Measurements from ENCODE around the gene HIF3A. TPM values are rescaled to one million over a fixed set of nuclear protein-coding genes. Genes with fewer than 3 reads are reported as not detected.
"Not testable (repeated sequence)": the region's sequence is repeated elsewhere in the genome, so short reads cannot be mapped to it uniquely, and the experiment has no call there.

The HIF3A gene
- total RNA-seq, 1 donor from 2014 or later = 79.3 TPM

DNA sequence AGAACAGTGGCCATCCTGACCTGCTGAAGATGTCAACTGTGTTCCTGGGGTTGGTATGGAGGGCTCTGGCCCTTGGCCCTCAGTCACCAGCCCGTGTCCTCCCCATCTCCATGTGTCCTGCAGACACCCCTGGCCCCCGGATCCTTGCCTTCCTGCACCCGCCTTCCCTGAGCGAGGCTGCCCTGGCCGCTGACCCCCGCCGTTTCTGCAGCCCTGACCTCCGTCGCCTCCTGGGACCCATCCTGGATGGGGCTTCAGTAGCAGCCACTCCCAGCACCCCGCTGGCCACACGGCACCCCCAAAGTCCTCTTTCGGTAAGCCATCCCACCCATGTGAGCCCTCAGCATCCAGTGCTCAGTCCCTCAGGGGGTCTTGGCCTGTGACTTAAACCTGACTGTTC lies 24.8 kb downstream of the HIF3A start:
- H3K9me3 ChIP-seq (ENCODE audit: control insufficient read depth in 3 of 3, low read length in 3 of 3) = peaks cover 0 to 5% (median 2%) of the 10 kb centered on the region in 3 donors
- no peak overlapping the region for H3K27ac ChIP-seq (ENCODE audit: low read depth, low read length)
- H3K36me3 ChIP-seq (ENCODE audit: control insufficient read depth in 3 of 3, insufficient read depth in 3 of 3, low read length in 3 of 3) = peaks cover 3 to 13% (median 5%) of the 10 kb centered on the region in 3 donors
- H3K4me3 ChIP-seq (ENCODE audit: low read length in 3 of 3) = no peak overlapping the region
- no peaks in the 10 kb centered on the region for H3K4me1 ChIP-seq (ENCODE audit: control insufficient read depth in 3 of 3, insufficient read depth in 3 of 3, low read length in 3 of 3)
- H3K9ac ChIP-seq (ENCODE audit: low read depth in 1 of 3, low read length in 3 of 3) = no peak overlapping the region
- no peaks in the 10 kb centered on the region for H3K27me3 ChIP-seq (ENCODE audit: control insufficient read depth in 3 of 3, insufficient read depth in 3 of 3, low read length in 3 of 3)

DNA sequence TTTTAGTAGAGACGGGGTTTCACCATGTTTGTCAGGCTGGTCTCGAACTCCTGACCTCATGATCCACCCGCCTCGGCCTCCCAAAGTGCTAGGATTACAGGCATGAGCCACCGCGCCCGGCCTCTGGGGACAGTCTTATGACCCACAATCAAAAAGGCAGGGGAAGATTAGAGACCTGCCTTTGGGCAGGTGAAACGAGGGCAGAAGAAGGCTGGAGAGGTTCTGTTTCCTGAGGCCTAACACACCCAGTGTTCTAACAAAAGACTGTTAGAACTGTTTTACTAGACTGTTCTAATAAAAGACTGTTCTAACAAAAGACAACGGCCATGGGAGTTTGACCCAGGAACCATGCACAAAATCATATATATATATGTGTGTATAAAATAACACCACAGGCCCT lies 26.4 kb downstream of the HIF3A start:
- not testable (repeated sequence) for H3K9me3 ChIP-seq (ENCODE audit: control insufficient read depth in 3 of 3, low read length in 3 of 3); H3K4me3 ChIP-seq (ENCODE audit: low read length in 3 of 3); H3K27me3 ChIP-seq (ENCODE audit: control insufficient read depth in 3 of 3, insufficient read depth in 3 of 3, low read length in 3 of 3); H3K9ac ChIP-seq (ENCODE audit: low read depth in 1 of 3, low read length in 3 of 3); H3K4me1 ChIP-seq (ENCODE audit: control insufficient read depth in 3 of 3, insufficient read depth in 3 of 3, low read length in 3 of 3); H3K27ac ChIP-seq (ENCODE audit: low read depth, low read length)
- H3K36me3 ChIP-seq (ENCODE audit: control insufficient read depth in 3 of 3, insufficient read depth in 3 of 3, low read length in 3 of 3) = peaks cover 4 to 13% (median 5%) of the 10 kb centered on the region in 3 donors

DNA sequence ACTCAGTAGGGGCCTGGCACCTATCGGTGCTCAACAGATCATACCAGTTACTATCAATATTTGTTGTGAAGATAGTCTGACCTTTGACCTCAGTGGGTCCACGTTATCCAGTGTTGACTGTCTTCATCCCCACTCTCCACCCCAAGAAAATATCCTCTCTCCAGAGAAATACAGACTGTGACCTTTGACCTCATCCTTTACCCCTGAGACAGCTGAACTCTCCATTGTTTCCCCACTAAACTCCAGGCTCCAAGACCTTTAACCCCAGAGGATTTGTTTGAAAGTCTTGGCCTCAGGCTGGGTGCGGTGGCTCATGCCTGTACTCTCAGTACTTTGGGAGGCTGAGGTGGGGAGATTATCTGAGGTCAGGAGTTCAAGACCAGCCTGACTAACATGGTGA lies 27.4 kb downstream of the HIF3A start:
- Histone ChIP-seq H3K9ac (ENCODE audit: low read depth in 1 of 3, low read length in 3 of 3) (no peak overlapping the region), H3K9me3 (ENCODE audit: control insufficient read depth in 3 of 3, low read length in 3 of 3) (peaks cover 0 to 5% (median 2%) of the 10 kb centered on the region in 3 donors), H3K27me3 (ENCODE audit: control insufficient read depth in 3 of 3, insufficient read depth in 3 of 3, low read length in 3 of 3) (no peaks in the 10 kb centered on the region), H3K4me1 (ENCODE audit: control insufficient read depth in 3 of 3, insufficient read depth in 3 of 3, low read length in 3 of 3) (no peaks in the 10 kb centered on the region), H3K36me3 (ENCODE audit: control insufficient read depth in 3 of 3, insufficient read depth in 3 of 3, low read length in 3 of 3) (peaks cover 4 to 19% (median 5%) of the 10 kb centered on the region in 3 donors), H3K4me3 (ENCODE audit: low read length in 3 of 3) (no peak overlapping the region), H3K27ac (ENCODE audit: low read depth, low read length) (no peak overlapping the region)

DNA sequence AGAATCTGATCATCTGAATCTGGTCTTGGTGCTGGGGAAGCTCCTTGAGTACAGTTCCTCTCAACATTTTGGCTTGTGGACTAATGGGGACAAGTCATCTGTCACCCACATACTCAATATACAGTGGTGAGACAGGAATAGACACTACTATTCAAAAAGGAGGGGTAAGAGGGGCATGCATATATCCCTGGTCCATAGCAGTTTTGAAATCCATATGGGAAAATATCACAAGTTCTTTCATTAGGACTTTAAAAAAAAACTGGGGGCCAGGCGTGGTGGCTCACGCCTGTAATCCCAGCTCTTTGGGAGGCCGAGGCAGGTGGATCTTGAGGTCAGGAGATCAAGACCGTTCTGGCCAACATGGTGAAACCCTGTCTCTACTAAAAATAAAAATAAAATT lies 29.8 kb downstream of the HIF3A start:
- Histone ChIP-seq H3K36me3 (ENCODE audit: control insufficient read depth in 3 of 3, insufficient read depth in 3 of 3, low read length in 3 of 3) (peaks cover 4 to 17% (median 5%) of the 10 kb centered on the region in 3 donors), H3K9me3 (ENCODE audit: control insufficient read depth in 3 of 3, low read length in 3 of 3) (peaks cover 0 to 5% (median 2%) of the 10 kb centered on the region in 3 donors), H3K27ac (ENCODE audit: low read depth, low read length) (no peak overlapping the region), H3K4me1 (ENCODE audit: control insufficient read depth in 3 of 3, insufficient read depth in 3 of 3, low read length in 3 of 3) (no peaks in the 10 kb centered on the region), H3K4me3 (ENCODE audit: low read length in 3 of 3) (no peak overlapping the region), H3K27me3 (ENCODE audit: control insufficient read depth in 3 of 3, insufficient read depth in 3 of 3, low read length in 3 of 3) (no peaks in the 10 kb centered on the region), H3K9ac (ENCODE audit: low read depth in 1 of 3, low read length in 3 of 3) (no peak overlapping the region)

DNA sequence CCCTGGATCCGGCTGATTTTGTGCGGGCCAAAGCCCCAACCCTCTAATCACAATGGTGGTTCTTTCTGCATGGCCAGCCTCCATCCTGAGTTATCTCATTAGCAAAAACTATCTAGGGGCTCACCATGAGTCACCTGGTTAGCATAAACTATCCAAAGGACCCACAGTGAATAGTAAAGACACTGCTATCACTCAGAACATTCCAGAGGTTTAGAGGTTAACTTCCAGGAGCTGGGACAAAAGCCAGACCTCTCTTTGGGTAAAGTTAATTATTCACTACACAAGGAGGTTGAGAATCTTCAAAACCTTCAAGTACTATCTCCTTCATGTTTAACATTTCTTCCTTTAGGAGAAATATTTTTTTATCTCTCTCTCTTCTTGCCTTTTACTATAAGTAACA lies 31.2 kb downstream of the HIF3A start:
- Histone ChIP-seq H3K27ac (ENCODE audit: low read depth, low read length) (no peak overlapping the region), H3K9me3 (ENCODE audit: control insufficient read depth in 3 of 3, low read length in 3 of 3) (peaks cover 0 to 5% (median 2%) of the 10 kb centered on the region in 3 donors), H3K9ac (ENCODE audit: low read depth in 1 of 3, low read length in 3 of 3) (no peak overlapping the region), H3K27me3 (ENCODE audit: control insufficient read depth in 3 of 3, insufficient read depth in 3 of 3, low read length in 3 of 3) (no peaks in the 10 kb centered on the region), H3K36me3 (ENCODE audit: control insufficient read depth in 3 of 3, insufficient read depth in 3 of 3, low read length in 3 of 3) (peaks cover 4 to 17% (median 5%) of the 10 kb centered on the region in 3 donors), H3K4me3 (ENCODE audit: low read length in 3 of 3) (no peak overlapping the region), H3K4me1 (ENCODE audit: control insufficient read depth in 3 of 3, insufficient read depth in 3 of 3, low read length in 3 of 3) (no peaks in the 10 kb centered on the region)

DNA sequence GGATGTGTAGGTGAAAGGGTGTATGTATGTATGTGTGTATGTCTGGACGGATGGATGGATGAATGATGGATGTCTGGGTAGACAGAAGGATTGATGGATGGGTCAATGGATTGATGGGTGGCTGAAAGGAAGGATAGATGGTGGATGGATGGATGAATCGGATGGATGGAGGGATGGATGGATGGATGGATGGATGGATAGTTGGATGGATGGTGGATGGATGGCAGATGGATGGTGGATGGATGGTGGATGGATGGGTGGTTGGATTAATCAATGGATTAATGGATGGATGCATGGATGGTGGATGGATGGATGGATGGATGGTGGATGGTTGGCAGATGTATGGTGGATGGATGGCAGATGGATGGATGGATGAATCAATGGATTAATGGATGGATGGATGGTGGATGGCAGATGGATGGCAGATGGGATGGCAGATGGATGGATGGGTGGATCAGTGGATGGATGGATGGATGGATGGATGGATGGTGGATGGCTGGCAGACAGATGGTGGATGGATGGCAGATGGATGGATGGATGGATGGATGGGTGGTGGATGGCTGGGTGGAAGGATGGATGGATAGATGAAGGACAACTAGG lies 33.6 kb downstream of the HIF3A start:
- Histone ChIP-seq H3K9me3 (ENCODE audit: control insufficient read depth in 3 of 3, low read length in 3 of 3) (peaks cover 0 to 5% (median 2%) of the 10 kb centered on the region in 3 donors), H3K27me3 (ENCODE audit: control insufficient read depth in 3 of 3, insufficient read depth in 3 of 3, low read length in 3 of 3) (no peaks in the 10 kb centered on the region), H3K36me3 (ENCODE audit: control insufficient read depth in 3 of 3, insufficient read depth in 3 of 3, low read length in 3 of 3) (peaks cover 4 to 15% (median 5%) of the 10 kb centered on the region in 3 donors), H3K9ac (ENCODE audit: low read depth in 1 of 3, low read length in 3 of 3) (no peak overlapping the region), H3K4me3 (ENCODE audit: low read length in 3 of 3) (no peak overlapping the region), H3K4me1 (ENCODE audit: control insufficient read depth in 3 of 3, insufficient read depth in 3 of 3, low read length in 3 of 3) (no peaks in the 10 kb centered on the region), H3K27ac (ENCODE audit: low read depth, low read length) (no peak overlapping the region)

DNA sequence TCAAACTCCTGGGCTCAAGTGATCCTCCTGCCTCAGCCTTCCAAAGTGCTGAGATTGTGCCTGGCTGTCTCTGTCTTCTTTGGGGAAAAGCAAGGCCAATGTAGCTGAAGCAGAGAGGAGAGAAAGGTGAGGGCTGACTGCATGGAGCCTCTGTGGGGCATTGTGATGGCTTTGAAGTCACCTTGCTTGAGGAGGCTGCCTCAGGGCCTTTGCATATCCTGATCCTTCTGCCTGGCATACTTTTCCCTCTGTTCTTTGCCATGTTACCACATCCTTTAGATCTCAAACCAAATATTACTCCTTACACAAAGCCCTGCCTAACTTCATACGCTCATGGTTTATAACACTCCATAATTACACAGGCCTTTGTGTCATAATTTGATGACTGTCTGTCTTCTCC lies 40.6 kb downstream of the HIF3A start:
- no peak overlapping the region for H3K27ac ChIP-seq (ENCODE audit: low read depth, low read length)
- H3K27me3 ChIP-seq (ENCODE audit: control insufficient read depth in 3 of 3, insufficient read depth in 3 of 3, low read length in 3 of 3) = no peaks in the 10 kb centered on the region
- peaks cover 0 to 8% (median 2%) of the 10 kb centered on the region in 3 donors for H3K36me3 ChIP-seq (ENCODE audit: control insufficient read depth in 3 of 3, insufficient read depth in 3 of 3, low read length in 3 of 3)
- no peaks in the 10 kb centered on the region for H3K4me1 ChIP-seq (ENCODE audit: control insufficient read depth in 3 of 3, insufficient read depth in 3 of 3, low read length in 3 of 3)
- H3K9ac ChIP-seq (ENCODE audit: low read depth in 1 of 3, low read length in 3 of 3) = no peak overlapping the region
- H3K4me3 ChIP-seq (ENCODE audit: low read length in 3 of 3) = no peak overlapping the region
- H3K9me3 ChIP-seq (ENCODE audit: control insufficient read depth in 3 of 3, low read length in 3 of 3) = no peaks in the 10 kb centered on the region

DNA sequence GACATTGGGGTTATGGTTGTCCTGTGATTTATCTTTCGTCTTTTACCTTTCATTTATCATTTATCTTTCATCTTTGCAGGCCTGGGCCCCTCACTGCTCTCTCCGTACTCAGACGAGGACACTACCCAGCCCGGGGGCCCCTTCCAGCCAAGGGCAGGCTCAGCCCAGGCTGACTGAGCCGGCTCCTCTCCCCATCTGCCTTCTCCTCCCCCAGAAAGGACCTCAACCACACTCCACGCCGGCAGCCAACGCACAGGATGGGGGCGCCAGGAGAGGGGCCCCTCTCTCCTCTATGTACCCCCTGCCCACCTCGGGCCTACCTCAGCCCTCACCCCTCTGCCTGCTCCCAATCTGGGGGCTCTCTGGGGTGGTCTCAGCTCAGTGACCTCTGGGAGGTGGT lies 42.6 kb downstream of the HIF3A start:
- Histone ChIP-seq H3K9ac (ENCODE audit: low read depth in 1 of 3, low read length in 3 of 3) (no peak overlapping the region), H3K27me3 (ENCODE audit: control insufficient read depth in 3 of 3, insufficient read depth in 3 of 3, low read length in 3 of 3) (peaks cover 0 to 3% (median 0%) of the 10 kb centered on the region in 3 donors), H3K36me3 (ENCODE audit: control insufficient read depth in 3 of 3, insufficient read depth in 3 of 3, low read length in 3 of 3) (peaks cover 0 to 8% (median 2%) of the 10 kb centered on the region in 3 donors), H3K4me1 (ENCODE audit: control insufficient read depth in 3 of 3, insufficient read depth in 3 of 3, low read length in 3 of 3) (no peaks in the 10 kb centered on the region), H3K27ac (ENCODE audit: low read depth, low read length) (no peak overlapping the region), H3K9me3 (ENCODE audit: control insufficient read depth in 3 of 3, low read length in 3 of 3) (no peaks in the 10 kb centered on the region), H3K4me3 (ENCODE audit: low read length in 3 of 3) (no peak overlapping the region)

DNA sequence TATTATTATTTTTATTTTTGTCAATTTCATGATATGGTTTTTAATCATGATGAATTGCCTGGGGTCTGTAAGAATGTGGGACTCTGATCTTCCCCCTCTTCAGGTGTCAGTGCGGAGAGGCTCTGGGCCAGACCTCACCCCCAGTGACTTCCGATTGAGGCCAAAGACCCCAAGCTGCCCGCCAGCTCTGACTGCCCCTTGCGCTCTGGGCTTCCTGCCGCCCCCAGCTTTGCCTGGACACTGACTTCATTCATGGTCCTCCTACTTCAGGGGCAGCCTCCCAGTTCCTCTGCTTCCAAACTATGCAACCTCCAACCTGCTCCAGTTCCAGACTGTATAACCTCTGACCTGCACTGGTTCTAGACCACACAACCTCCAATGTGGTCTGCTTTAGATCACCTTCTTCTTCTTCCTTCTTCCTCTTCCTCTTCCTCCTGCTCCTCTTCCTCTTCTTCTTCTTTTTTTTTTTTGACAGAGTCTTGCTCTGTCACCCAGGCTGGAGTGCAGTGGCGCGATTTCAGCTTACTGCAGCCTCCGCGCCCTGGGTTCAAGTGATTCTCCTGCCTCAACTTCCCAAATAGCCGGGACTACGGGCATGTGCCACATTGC lies 43.3 kb downstream of the HIF3A start:
- Histone ChIP-seq H3K27me3 (ENCODE audit: control insufficient read depth in 3 of 3, insufficient read depth in 3 of 3, low read length in 3 of 3) (peaks cover 0 to 3% (median 0%) of the 10 kb centered on the region in 3 donors), H3K36me3 (ENCODE audit: control insufficient read depth in 3 of 3, insufficient read depth in 3 of 3, low read length in 3 of 3) (peaks cover 0 to 8% (median 2%) of the 10 kb centered on the region in 3 donors), H3K27ac (ENCODE audit: low read depth, low read length) (no peak overlapping the region), H3K4me3 (ENCODE audit: low read length in 3 of 3) (no peak overlapping the region), H3K9me3 (ENCODE audit: control insufficient read depth in 3 of 3, low read length in 3 of 3) (no peaks in the 10 kb centered on the region), H3K9ac (ENCODE audit: low read depth in 1 of 3, low read length in 3 of 3) (no peak overlapping the region), H3K4me1 (ENCODE audit: control insufficient read depth in 3 of 3, insufficient read depth in 3 of 3, low read length in 3 of 3) (no peaks in the 10 kb centered on the region)

DNA sequence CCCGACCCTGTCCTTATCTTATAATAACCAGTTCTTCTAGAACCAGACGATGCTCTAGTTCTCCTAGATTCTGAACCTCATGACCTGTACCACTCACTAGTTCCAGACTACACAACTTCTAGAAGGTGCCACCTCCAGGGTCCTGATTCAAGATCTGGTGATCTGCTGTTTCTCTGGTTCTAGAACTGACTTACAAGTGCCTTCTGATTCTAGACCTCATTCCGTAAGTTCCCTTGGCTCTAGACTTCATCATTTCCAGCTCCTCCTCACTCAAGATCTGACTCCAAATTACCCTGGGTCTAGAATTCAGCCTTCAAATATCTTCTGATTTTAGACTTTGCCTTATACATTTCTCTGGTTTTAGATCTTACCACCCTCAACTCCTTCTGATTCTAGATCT lies 45.1 kb downstream of the HIF3A start:
- Histone ChIP-seq H3K27me3 (ENCODE audit: control insufficient read depth in 3 of 3, insufficient read depth in 3 of 3, low read length in 3 of 3) (peaks cover 0 to 3% (median 0%) of the 10 kb centered on the region in 3 donors), H3K9me3 (ENCODE audit: control insufficient read depth in 3 of 3, low read length in 3 of 3) (no peaks in the 10 kb centered on the region), H3K36me3 (ENCODE audit: control insufficient read depth in 3 of 3, insufficient read depth in 3 of 3, low read length in 3 of 3) (peaks cover 0 to 8% (median 3%) of the 10 kb centered on the region in 3 donors), H3K9ac (ENCODE audit: low read depth in 1 of 3, low read length in 3 of 3) (no peak overlapping the region), H3K4me3 (ENCODE audit: low read length in 3 of 3) (no peak overlapping the region), H3K4me1 (ENCODE audit: control insufficient read depth in 3 of 3, insufficient read depth in 3 of 3, low read length in 3 of 3) (peaks cover 4% of the 10 kb centered on the region in 3 donors), H3K27ac (ENCODE audit: low read depth, low read length) (no peak overlapping the region)
